Cardiac fibroblast (primary cell): Measurements from ENCODE around the gene ADGRG6.
A peak's percentile ranks its signal among the peaks of the same experiment; 100 is the strongest.

Experiments used
- DNase-seq, 2 donors: peaks; one replicate each; pipeline versions ENCODE4 v3.0.0 to v3.0.0-alpha.2; 2010; ENCODE audit warnings: low read depth in 2 of 2
- H3K4me3 ChIP-seq, 2 donors: replicated peaks in 1 of 2; 1 replicate in 1 of 2; 2 replicates in 1 of 2; pipeline ENCODE4 v1.5.1; 2011; ENCODE audit warnings: low read depth in 2 of 2, low read length in 2 of 2, mild to moderate bottlenecking in 2 of 2, moderate library complexity in 1 of 2
- CTCF ChIP-seq: IDR thresholded peaks from one replicate; pipeline ENCODE4 v1.5.1; 2011; ENCODE audit warnings: low read depth, mild to moderate bottlenecking, low read length, inconsistent platforms

The ADGRG6 gene

GRCh38 chr6:142265476-142265875 lies 36.3 kb upstream of the ADGRG6 start:
- TF ChIP-seq CTCF: no peak
- DNase-seq: no peak
- no peak overlapping the region for H3K4me3 ChIP-seq

GRCh38 chr6:142266060-142266459 lies 35.7 kb upstream of the ADGRG6 start:
- H3K4me3 ChIP-seq: no peak overlapping the region
- DNase-seq: no peak
- TF ChIP-seq CTCF: no peak

GRCh38 chr6:142271476-142271875 lies 30.3 kb upstream of the ADGRG6 start:
- H3K4me3 ChIP-seq: no peak overlapping the region
- TF ChIP-seq CTCF: no peak
- peak; percentile 9 to 48 for DNase-seq

GRCh38 chr6:142274656-142275055 lies 27.2 kb upstream of the ADGRG6 start:
- TF ChIP-seq CTCF: no peak
- H3K4me3 ChIP-seq: no peak overlapping the region
- DNase-seq: no peak

GRCh38 chr6:142275236-142276006 lies 26.4 kb upstream of the ADGRG6 start:
- no peak for TF ChIP-seq CTCF
- H3K4me3 ChIP-seq: no peak overlapping the region
- DNase-seq: peak in 1 of 2 donors; percentile 10

GRCh38 chr6:142276256-142276655 lies 25.6 kb upstream of the ADGRG6 start:
- H3K4me3 ChIP-seq: no peak overlapping the region
- DNase-seq: no peak
- no peak for TF ChIP-seq CTCF
